OCI-LY3 (cell line): ENCODE measurements around the gene ARHGEF4.

Source experiments
- H2AFZ ChIP-seq: fragments of 200-600, 300-600 bp; shearing (Covaris generic); 2 replicates; pipeline ENCODE4 v1.6.0; 2014; ENCODE audit warnings: antibody characterized with exemption, low read depth, low read length
- H3K27ac ChIP-seq: fragments of 200-600, 300-600 bp; sonication (generic); 2 replicates; pipeline ENCODE4 v1.5.1; 2014; ENCODE audit warnings: mild to moderate bottlenecking, low read length, moderate library complexity, mixed read lengths
- H3K27me3 ChIP-seq: fragments of 200-600, 300-600 bp; sonication (generic); 2 replicates; pipeline ENCODE4 v1.6.1; 2014; ENCODE audit warnings: low read depth, low read length, mixed read lengths
- H3K36me3 ChIP-seq: fragments of 200-600, 300-600 bp; sonication (generic); replicated peaks from 2 replicates; pipeline ENCODE3; 2014; ENCODE audit warnings: low read depth, low read length, mixed read lengths
- H3K4me1 ChIP-seq: fragments of 300-600, 200-600 bp; sonication (generic); 2 replicates; pipeline ENCODE4 v1.6.1; 2014; ENCODE audit warnings: low read length, mixed read lengths
- H3K4me2 ChIP-seq: fragments of 200-600, 300-600 bp; sonication (generic); 2 replicates; pipeline ENCODE4 v1.6.1; 2014; ENCODE audit warnings: low read length, mixed read lengths
- H3K4me3 ChIP-seq: fragments of 300-600, 200-600 bp; sonication (generic); 2 replicates; pipeline ENCODE4 v1.5.1; 2014; ENCODE audit warnings: antibody characterized with exemption, mild to moderate bottlenecking, low read length, moderate library complexity
- H3K79me2 ChIP-seq: fragments of 300-600, 200-600 bp; shearing (Covaris generic); 2 replicates; pipeline ENCODE4 v1.6.1; 2014; ENCODE audit warnings: mild to moderate bottlenecking, low read length, mixed read lengths
- H3K9ac ChIP-seq: fragments of 300-600, 200-600 bp; shearing (Covaris generic); 2 replicates; pipeline ENCODE4 v1.6.0; 2014; ENCODE audit warnings: mild to moderate bottlenecking, low read length, moderate library complexity
- H3K9me3 ChIP-seq: fragments of 200-600, 300-600 bp; shearing (Covaris generic); 2 replicates; pipeline ENCODE4 v1.6.1; 2014; ENCODE audit warnings: low read length, mixed read lengths; ENCODE audit not compliant: insufficient read depth
- H4K20me1 ChIP-seq: fragments of 200-600, 300-600 bp; sonication (generic); 2 replicates; pipeline ENCODE4 v1.6.1; 2016; ENCODE audit warnings: low read length, mixed read lengths; ENCODE audit not compliant: insufficient read depth
- EZH2phosphoT487 ChIP-seq: fragments of 200-600 bp; shearing (Covaris generic); IDR thresholded peaks from 2 replicates; pipeline ENCODE4 v1.6.1; 2018; ENCODE audit warnings: antibody characterized with exemption, mixed run types, low read depth
- TF ChIP-seq, protein P1 (sequence below): fragments of 200-600, 300-600 bp; sonication (generic); IDR thresholded peaks from 2 replicates; pipeline ENCODE4 v1.5.1; 2014; ENCODE audit warnings: antibody characterized with exemption, low read length, low read depth

Gene ARHGEF4

DNA sequence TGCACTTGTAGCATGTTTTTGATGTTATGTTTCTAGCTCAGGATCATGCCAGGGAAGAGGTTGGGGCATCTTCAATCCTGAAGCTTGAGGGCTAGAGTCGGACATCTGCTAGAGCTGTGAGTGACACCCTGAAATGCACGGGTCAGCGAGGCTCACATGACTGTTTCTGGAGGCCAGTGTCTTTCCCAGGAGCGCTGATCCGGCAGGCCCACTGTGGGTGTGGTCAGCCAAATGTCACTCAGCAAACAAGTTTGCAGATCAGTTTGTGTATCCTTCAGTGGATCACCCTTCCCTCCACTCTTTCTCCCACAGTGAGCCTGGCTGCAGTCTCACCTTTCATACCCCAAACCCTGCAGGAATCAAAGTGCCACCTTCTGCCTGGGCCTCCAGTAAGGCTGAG lies 23.0 kb upstream of the ARHGEF4 start:
- Histone ChIP-seq H2AFZ (no peak overlapping the region), H4K20me1 (no peaks in the 10 kb centered on the region), H3K27me3 (no peaks in the 10 kb centered on the region), H3K4me1 (peaks cover 13% of the 10 kb centered on the region), H3K4me3 (no peak overlapping the region), H3K36me3 (no peaks in the 10 kb centered on the region), H3K9me3 (no peaks in the 10 kb centered on the region), H3K79me2 (no peaks in the 10 kb centered on the region), H3K27ac (no peak overlapping the region), H3K4me2 (no peak overlapping the region), H3K9ac (no peak overlapping the region)
- no peak for TF ChIP-seq EZH2phosphoT487
- TF ChIP-seq, protein P1, sequence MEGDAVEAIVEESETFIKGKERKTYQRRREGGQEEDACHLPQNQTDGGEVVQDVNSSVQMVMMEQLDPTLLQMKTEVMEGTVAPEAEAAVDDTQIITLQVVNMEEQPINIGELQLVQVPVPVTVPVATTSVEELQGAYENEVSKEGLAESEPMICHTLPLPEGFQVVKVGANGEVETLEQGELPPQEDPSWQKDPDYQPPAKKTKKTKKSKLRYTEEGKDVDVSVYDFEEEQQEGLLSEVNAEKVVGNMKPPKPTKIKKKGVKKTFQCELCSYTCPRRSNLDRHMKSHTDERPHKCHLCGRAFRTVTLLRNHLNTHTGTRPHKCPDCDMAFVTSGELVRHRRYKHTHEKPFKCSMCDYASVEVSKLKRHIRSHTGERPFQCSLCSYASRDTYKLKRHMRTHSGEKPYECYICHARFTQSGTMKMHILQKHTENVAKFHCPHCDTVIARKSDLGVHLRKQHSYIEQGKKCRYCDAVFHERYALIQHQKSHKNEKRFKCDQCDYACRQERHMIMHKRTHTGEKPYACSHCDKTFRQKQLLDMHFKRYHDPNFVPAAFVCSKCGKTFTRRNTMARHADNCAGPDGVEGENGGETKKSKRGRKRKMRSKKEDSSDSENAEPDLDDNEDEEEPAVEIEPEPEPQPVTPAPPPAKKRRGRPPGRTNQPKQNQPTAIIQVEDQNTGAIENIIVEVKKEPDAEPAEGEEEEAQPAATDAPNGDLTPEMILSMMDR = no peak

DNA sequence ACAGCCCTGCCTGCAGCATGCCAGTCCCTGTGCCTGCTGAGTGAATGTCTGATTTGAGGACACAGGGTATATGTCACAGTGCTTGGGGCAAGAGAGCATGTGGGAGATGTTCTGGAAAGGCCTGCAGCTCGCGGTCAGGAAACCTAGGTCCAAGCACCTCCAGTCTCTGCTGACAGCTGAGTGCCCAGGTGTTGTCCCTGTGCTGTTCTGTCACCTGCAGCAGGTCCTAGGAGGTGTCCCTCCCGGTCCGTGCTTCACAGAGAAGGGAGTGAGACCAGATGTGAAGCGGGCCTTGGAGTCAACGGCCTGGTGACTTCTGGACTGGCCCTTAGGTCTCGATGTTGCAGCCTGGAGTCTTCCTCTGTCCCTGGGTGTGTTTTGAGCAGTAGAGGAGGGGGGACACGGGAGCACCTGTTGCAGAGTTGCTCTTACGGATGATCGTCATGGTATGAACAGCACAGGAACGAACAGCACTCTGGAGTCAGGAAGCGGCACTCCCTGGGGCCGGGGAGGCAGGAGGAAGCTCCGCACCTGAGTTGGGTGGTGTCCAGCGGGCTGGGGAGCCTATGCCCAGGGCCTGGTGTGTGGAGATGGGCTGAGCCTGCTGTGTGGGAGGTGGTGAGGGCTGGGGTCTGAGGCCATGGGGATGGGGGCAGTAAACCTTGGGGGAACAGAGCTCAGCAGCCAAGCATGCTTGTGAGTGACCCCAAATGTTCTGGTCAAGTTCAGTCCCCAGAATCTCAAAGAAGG lies 21.6 kb upstream of the ARHGEF4 start:
- H3K9ac ChIP-seq = no peak overlapping the region
- H3K27ac ChIP-seq = no peak overlapping the region
- no peak overlapping the region for H2AFZ ChIP-seq
- TF ChIP-seq EZH2phosphoT487 = no peak
- TF ChIP-seq, protein P1 = no peak
- no peaks in the 10 kb centered on the region for H3K36me3 ChIP-seq
- no peaks in the 10 kb centered on the region for H3K9me3 ChIP-seq
- H3K79me2 ChIP-seq = no peaks in the 10 kb centered on the region
- H3K27me3 ChIP-seq = no peaks in the 10 kb centered on the region
- H3K4me1 ChIP-seq = peaks cover 13% of the 10 kb centered on the region
- no peak overlapping the region for H3K4me2 ChIP-seq
- no peaks in the 10 kb centered on the region for H4K20me1 ChIP-seq
- no peak overlapping the region for H3K4me3 ChIP-seq

GRCh38 chr2:130818809-130819208 lies 17.9 kb upstream of the ARHGEF4 start:
- Histone ChIP-seq H3K27ac (no peak overlapping the region), H3K4me1 (peaks cover 10% of the 10 kb centered on the region), H3K9ac (no peak overlapping the region), H3K36me3 (no peaks in the 10 kb centered on the region), H3K27me3 (no peaks in the 10 kb centered on the region), H3K4me3 (no peak overlapping the region), H2AFZ (no peak overlapping the region), H3K9me3 (no peaks in the 10 kb centered on the region), H4K20me1 (no peaks in the 10 kb centered on the region), H3K79me2 (no peaks in the 10 kb centered on the region), H3K4me2 (no peak overlapping the region)
- TF ChIP-seq, protein P1 = no peak
- no peak for TF ChIP-seq EZH2phosphoT487

- H3K4me3 ChIP-seq = no peak overlapping the region
Measured at GRCh38 chr2:130819226-130819607, 17.5 kb upstream of the ARHGEF4 start.

More at GRCh38 chr2:130819226-130819607, 17.5 kb upstream of the ARHGEF4 start:
- Histone ChIP-seq H3K9me3 (no peaks in the 10 kb centered on the region), H3K27me3 (no peaks in the 10 kb centered on the region), H3K79me2 (no peaks in the 10 kb centered on the region), H3K4me1 (peaks cover 15% of the 10 kb centered on the region), H4K20me1 (no peaks in the 10 kb centered on the region), H3K36me3 (no peaks in the 10 kb centered on the region), H3K27ac (no peak overlapping the region), H3K4me2 (no peak overlapping the region), H3K9ac (no peak overlapping the region), H2AFZ (no peak overlapping the region)
- no peak for TF ChIP-seq EZH2phosphoT487
- TF ChIP-seq, protein P1 = no peak
